GM12878 (cell line): ENCODE data around the gene PPP6R2. TPM values are rescaled to one million over a fixed set of nuclear protein-coding genes. Genes with fewer than 3 reads are reported as not detected.

Experiments used
- ATF2 ChIP-seq: IDR thresholded peaks from 2 replicates; pipeline ENCODE4 v1.6.1; 2012; ENCODE audit warnings: low read length, inconsistent platforms
- ATF7 ChIP-seq: fragments of 450-650 bp; IDR thresholded peaks from 2 replicates; pipeline ENCODE4 v1.6.1; 2016; ENCODE audit warnings: low read depth, mild to moderate bottlenecking
- CUX1 ChIP-seq: IDR thresholded peaks from 2 replicates; pipeline ENCODE4 v1.6.1; 2012; ENCODE audit warnings: improper control_type of control experiment, low read depth, low read length; ENCODE audit not compliant: insufficient replicate concordance
- E2F4 ChIP-seq: IDR thresholded peaks from 2 replicates; pipeline ENCODE4 v1.6.1; 2012; ENCODE audit warnings: low read depth, low read length, improper control_type of control experiment
- EP300 ChIP-seq, 2 experiments: fragments of 150-350 bp in 1 of 2; IDR thresholded peaks; 2 replicates each; pipeline ENCODE4 v1.6.1; 2011 to 2012; ENCODE audit warnings: low read depth in 2 of 2, low read length in 2 of 2, borderline replicate concordance in 1 of 2, improper control_type of control experiment in 1 of 2, inconsistent platforms in 1 of 2; ENCODE audit not compliant: control insufficient read depth in 1 of 2
- ESRRA ChIP-seq: IDR thresholded peaks from 2 replicates; pipeline ENCODE4 v1.6.1; 2012; ENCODE audit warnings: mild to moderate bottlenecking, low read length, improper control_type of control experiment
- FOXK2 ChIP-seq: fragments of 450-650 bp; IDR thresholded peaks from 2 replicates; pipeline ENCODE4 v1.6.1; 2017; ENCODE audit warnings: mild to moderate bottlenecking, moderate library complexity
- IRF4 ChIP-seq: IDR thresholded peaks from 2 replicates; pipeline ENCODE4 v1.6.1; 2011; ENCODE audit warnings: low read depth, low read length
- JUNB ChIP-seq: IDR thresholded peaks from 2 replicates; pipeline ENCODE4 v1.6.1; 2016; ENCODE audit warnings: antibody characterized with exemption, mild to moderate bottlenecking
- KAT2A ChIP-seq: conservative IDR thresholded peaks from 2 replicates; pipeline ENCODE4 v1.6.1; 2011; ENCODE audit warnings: low read depth, low read length; ENCODE audit not compliant: control insufficient read depth
- PAX8 ChIP-seq: fragments of 450-650 bp; IDR thresholded peaks from 2 replicates; pipeline ENCODE4 v1.6.1; 2017; ENCODE audit warnings: mild to moderate bottlenecking, moderate library complexity
- RAD51 ChIP-seq: fragments of 450-650 bp; IDR thresholded peaks from 2 replicates; pipeline ENCODE4 v1.6.1; 2016; ENCODE audit warnings: moderate library complexity, mild to moderate bottlenecking, inconsistent platforms
- SKIL ChIP-seq: fragments of 450-650 bp; IDR thresholded peaks from 2 replicates; pipeline ENCODE4 v1.6.1; 2017; ENCODE audit warnings: mild to moderate bottlenecking, low read depth, inconsistent platforms; ENCODE audit not compliant: poor library complexity, severe bottlenecking
- SPI1 ChIP-seq: IDR thresholded peaks from 2 replicates; pipeline ENCODE4 v1.6.1; 2011; ENCODE audit warnings: low read depth, mild to moderate bottlenecking, low read length, moderate library complexity, borderline replicate concordance; ENCODE audit not compliant: insufficient read depth
- TAF1 ChIP-seq: IDR thresholded peaks from 2 replicates; pipeline ENCODE4 v1.6.1; 2011; ENCODE audit warnings: mild to moderate bottlenecking, low read depth, low read length, borderline replicate concordance
- USF2 ChIP-seq: IDR thresholded peaks from 2 replicates; pipeline ENCODE4 v1.6.1; 2011; ENCODE audit warnings: low read depth, low read length, improper control_type of control experiment, borderline replicate concordance
- ZNF217 ChIP-seq: fragments of 450-650 bp; IDR thresholded peaks from 2 replicates; pipeline ENCODE4 v1.6.1; 2017; ENCODE audit warnings: antibody characterized with exemption, mild to moderate bottlenecking
- ZSCAN29 ChIP-seq: fragments of 450-650 bp; IDR thresholded peaks from 2 replicates; pipeline ENCODE4 v1.6.1; 2017; ENCODE audit warnings: mild to moderate bottlenecking, moderate library complexity
- ZZZ3 ChIP-seq: IDR thresholded peaks from 2 replicates; pipeline ENCODE4 v1.6.1; 2011; ENCODE audit warnings: low read depth; ENCODE audit not compliant: control insufficient read depth, insufficient read length
- polyA plus RNA-seq, 11 experiments: library from polyadenylated mRNA; depleted of rRNA in 4 of 11; unstranded in 6 of 11; stranded (reverse) in 5 of 11; fragments of >200 nt; fragmentation: Nextera tagmentation in 4 of 11; fragmentation: Illumina TruSeq in 1 of 11; extraction: Ambion mirVana in 4 of 11; extraction: Trizol in 1 of 11; gene quantifications; 1 replicate in 1 of 11; 2 replicates in 10 of 11; pipeline versions ENCODE4 v1.2.1 to v1.2.3, GENCODE V29; 2011 to 2016; ENCODE audit warnings: inconsistent platforms in 2 of 11, missing spikeins in 2 of 11, low read depth in 1 of 11
- total RNA-seq, 4 experiments: library from RNA; depleted of rRNA in 3 of 4; stranded (reverse); fragments of >200 nt in 3 of 4; fragmentation: Illumina TruSeq in 1 of 4; extraction: Trizol in 1 of 4; gene quantifications; 2 replicates each; pipeline versions ENCODE4 v1.2.1 to v1.2.3, GENCODE V29; 2013 to 2021

Gene PPP6R2
- total and polyA plus RNA-seq, 10 of the 15 experiments (the other 5 are each of a cell fraction or from before 2014, with no cell fraction given) = 0.29 to 52.6 (median 25.4) TPM

- TF ChIP-seq ATF2 (no peak), ESRRA (no peak), PAX8 (no peak), RAD51 (no peak), FOXK2 (no peak), CUX1 (no peak), USF2 (no peak), E2F4 (no peak), SPI1 (no peak), SKIL (no peak), KAT2A (no peak), EP300 (IDR thresholded peaks at IDR 0.05; ENCODE audit: borderline replicate concordance in 1 of 2, control insufficient read depth in 1 of 2, low read depth in 2 of 2, low read length in 2 of 2) (no peak), ZZZ3 (no peak), JUNB (no peak), ATF7 (no peak), ZNF217 (no peak), IRF4 (no peak), ZSCAN29 (no peak), TAF1 (peak; percentile 63; the same call in 1 of the 2 replicates)
Observed at GRCh38 chr22:50342651-50343540, at the start of gene PPP6R2 (continued).
